Bone marrow (tissue), 2 donors: ENCODE measurements around the gene TSC22D1.

Experiments used
- DNase-seq, 2 donors: peaks; one replicate each; lab custom pipeline; 2025; lab: John Stamatoyannopoulos, UW

The TSC22D1 gene

GRCh38 chr13:44404261-44405132 is 171.6 kb downstream of the TSC22D1 start:
- DNase-seq: no peak

GRCh38 chr13:44403461-44404056 is 172.6 kb downstream of the TSC22D1 start:
- no peak for DNase-seq

- DNase-seq: no peak
These were observed 173.2 kb downstream of the TSC22D1 start for GRCh38 chr13:44402899-44403445.

GRCh38 chr13:44401577-44401976 is 174.6 kb downstream of the TSC22D1 start:
- DNase-seq: no peak

GRCh38 chr13:44400736-44401135 is 175.4 kb downstream of the TSC22D1 start:
- no peak for DNase-seq

- DNase-seq: no peak
These were observed 177.1 kb downstream of the TSC22D1 start for GRCh38 chr13:44399074-44399473.

- no peak for DNase-seq
These were observed 177.5 kb downstream of the TSC22D1 start for GRCh38 chr13:44398606-44399005.

GRCh38 chr13:44397766-44398223 is 178.3 kb downstream of the TSC22D1 start:
- peak in 1 of 2 donors; percentile 27 for DNase-seq

- no peak for DNase-seq
These were observed 179.2 kb downstream of the TSC22D1 start for GRCh38 chr13:44396701-44397580.

- no peak for DNase-seq
These were observed 180.0 kb downstream of the TSC22D1 start for GRCh38 chr13:44395976-44396694.

GRCh38 chr13:44394658-44395057 is 181.5 kb downstream of the TSC22D1 start:
- no peak for DNase-seq

- peak in 1 of 2 donors; percentile 72 for DNase-seq
These were observed 182.7 kb downstream of the TSC22D1 start for GRCh38 chr13:44393391-44393790.

GRCh38 chr13:44389876-44390275 is 186.3 kb downstream of the TSC22D1 start:
- no peak for DNase-seq

- DNase-seq: peak in 1 of 2 donors; percentile 82
These were observed 187.0 kb downstream of the TSC22D1 start for GRCh38 chr13:44389060-44389666.

- DNase-seq: no peak
These were observed 187.6 kb downstream of the TSC22D1 start for GRCh38 chr13:44388427-44389059.

- no peak for DNase-seq
These were observed 189.1 kb downstream of the TSC22D1 start for GRCh38 chr13:44386913-44387556.

- DNase-seq: no peak
These were observed 190.3 kb downstream of the TSC22D1 start for GRCh38 chr13:44385847-44386246.

- DNase-seq: no peak
These were observed 190.7 kb downstream of the TSC22D1 start for GRCh38 chr13:44385401-44385800.

GRCh38 chr13:44384778-44385177 is 191.4 kb downstream of the TSC22D1 start:
- DNase-seq: no peak

- DNase-seq: no peak
These were observed 192.2 kb downstream of the TSC22D1 start for GRCh38 chr13:44383945-44384344.
